GM23338 (cell line): Measurements from ENCODE around the gene CEBPB. TPM values are rescaled to one million over a fixed set of nuclear protein-coding genes. Genes with fewer than 3 reads are reported as not detected.

Source experiments
- ATAC-seq: fragments of 200-7000 bp; cut with Tn5 transposase; 3 replicates; pipeline ENCODE4 v1.9.1; 2020
- DNase-seq: peaks from one replicate; pipeline ENCODE4 v3.0.0-alpha.2; 2015; ENCODE audit warnings: low spot score
- H2AFZ ChIP-seq: fragments of 200-600 bp; sonication (generic); 2 replicates; pipeline ENCODE4 v1.8.0; 2016; ENCODE audit warnings: antibody characterized with exemption, mild to moderate bottlenecking, moderate library complexity
- H3F3A ChIP-seq: fragments of 200-600 bp; sonication (generic); replicated peaks from 2 replicates; pipeline ENCODE4 v1.8.0; 2017; ENCODE audit warnings: antibody characterized with exemption, mixed run types, low read depth
- H3K27ac ChIP-seq: fragments of 200-600 bp; sonication (generic); 2 replicates; pipeline ENCODE4 v1.6.1; 2016; ENCODE audit warnings: low read depth
- H3K27me3 ChIP-seq: fragments of 200-600 bp; sonication (generic); 2 replicates; pipeline ENCODE4 v1.8.0; 2016; ENCODE audit warnings: mild to moderate bottlenecking, mixed run types, moderate library complexity; ENCODE audit not compliant: insufficient read depth
- H3K36me3 ChIP-seq: fragments of 200-600 bp; sonication (generic); 2 replicates; pipeline ENCODE4 v1.8.0; 2016; ENCODE audit warnings: mild to moderate bottlenecking; ENCODE audit not compliant: insufficient read depth
- H3K4me1 ChIP-seq: fragments of 200-600 bp; sonication (generic); 2 replicates; pipeline ENCODE4 v1.8.0; 2016; ENCODE audit warnings: mild to moderate bottlenecking, moderate library complexity; ENCODE audit not compliant: insufficient read depth
- H3K4me2 ChIP-seq: fragments of 200-600 bp; sonication (generic); 2 replicates; pipeline ENCODE4 v1.7.1; 2017; ENCODE audit warnings: mixed run types
- H3K4me3 ChIP-seq: fragments of 200-600 bp; sonication (generic); 2 replicates; pipeline ENCODE4 v1.6.1; 2016; ENCODE audit warnings: mixed run types
- H3K79me2 ChIP-seq: fragments of 200-600 bp; sonication (generic); replicated peaks from 2 replicates; pipeline ENCODE4 v1.8.0; 2017; ENCODE audit warnings: mild to moderate bottlenecking; ENCODE audit not compliant: insufficient read depth
- H3K9me2 ChIP-seq: fragments of 200-600 bp; sonication (generic); 2 replicates; pipeline ENCODE4 v1.8.0; 2017; ENCODE audit not compliant: insufficient read depth
- H4K20me1 ChIP-seq: fragments of 200-600 bp; sonication (generic); replicated peaks from 2 replicates; pipeline ENCODE4 v1.8.0; 2017; ENCODE audit warnings: mild to moderate bottlenecking; ENCODE audit not compliant: insufficient read depth
- H3K27ac Mint-ChIP-seq: 2 replicates; pipeline ENCODE4 v1.8.0; 2020; ENCODE audit warnings: inconsistent platforms, mild to moderate bottlenecking, moderate library complexity, mixed read lengths
- H3K27me3 Mint-ChIP-seq: 3 replicates; pipeline ENCODE4 v1.8.0; 2022; ENCODE audit warnings: low read depth, mild to moderate bottlenecking, moderate library complexity, mixed read lengths, inconsistent platforms; ENCODE audit not compliant: insufficient read depth, poor library complexity
- H3K36me3 Mint-ChIP-seq: 3 replicates; pipeline ENCODE4 v1.8.0; 2021; ENCODE audit warnings: low read depth, mild to moderate bottlenecking, inconsistent platforms, moderate library complexity, mixed read lengths
- H3K4me1 Mint-ChIP-seq: 3 replicates; pipeline ENCODE4 v1.8.0; 2020; ENCODE audit warnings: mild to moderate bottlenecking, inconsistent platforms, mixed read lengths
- H3K4me3 Mint-ChIP-seq: 3 replicates; pipeline ENCODE4 v1.8.0; 2021; ENCODE audit warnings: moderate library complexity, mild to moderate bottlenecking, inconsistent platforms, mixed read lengths
- H3K9me3 Mint-ChIP-seq: 3 replicates; pipeline ENCODE4 v1.8.0; 2020; ENCODE audit warnings: moderate library complexity, mild to moderate bottlenecking, inconsistent platforms, mixed read lengths
- POLR2AphosphoS5 ChIP-seq: IDR thresholded peaks from 2 replicates; pipeline ENCODE4 v1.6.1; 2016; ENCODE audit warnings: antibody characterized with exemption, low read depth
- REST ChIP-seq: IDR thresholded peaks from one replicate; pipeline ENCODE4 v1.6.1; 2018; ENCODE audit warnings: antibody characterized with exemption; ENCODE audit not compliant: unreplicated experiment
- ZNF114 ChIP-seq: fragments of 250-450 bp; sonication (Bioruptor Pico); IDR thresholded peaks from 2 replicates; pipeline ENCODE4 v1.5.0; 2020; ENCODE audit warnings: mild to moderate bottlenecking, moderate library complexity
- polyA plus RNA-seq: library from polyadenylated mRNA; unstranded; fragments of >200 nt; fragmentation: Nextera tagmentation; extraction: Ambion mirVana; gene quantifications from 2 replicates; pipeline ENCODE4 v1.2.1, GENCODE V29; 2016
- total RNA-seq: library from RNA; depleted of rRNA; stranded (reverse); fragments of >200 nt; shearing (Covaris generic); gene quantifications from 2 replicates; pipeline ENCODE4 v1.2.3, GENCODE V29; 2014
- TF ChIP-seq, protein P1 (sequence below): IDR thresholded peaks from 2 replicates; pipeline ENCODE4 v1.6.1; 2016; ENCODE audit warnings: antibody characterized with exemption
- TF ChIP-seq, protein P2 (sequence below): fragments of 250-450 bp; sonication (Bioruptor Pico); IDR thresholded peaks from 2 replicates; pipeline ENCODE4 v1.5.0; 2020; ENCODE audit warnings: mild to moderate bottlenecking, moderate library complexity

The CEBPB gene
- total and polyA plus RNA-seq, 2 experiments from 2014 or later: 20.6 to 25.4 TPM

- H3K4me3 ChIP-seq: no peak overlapping the region
- TF ChIP-seq, protein P1, sequence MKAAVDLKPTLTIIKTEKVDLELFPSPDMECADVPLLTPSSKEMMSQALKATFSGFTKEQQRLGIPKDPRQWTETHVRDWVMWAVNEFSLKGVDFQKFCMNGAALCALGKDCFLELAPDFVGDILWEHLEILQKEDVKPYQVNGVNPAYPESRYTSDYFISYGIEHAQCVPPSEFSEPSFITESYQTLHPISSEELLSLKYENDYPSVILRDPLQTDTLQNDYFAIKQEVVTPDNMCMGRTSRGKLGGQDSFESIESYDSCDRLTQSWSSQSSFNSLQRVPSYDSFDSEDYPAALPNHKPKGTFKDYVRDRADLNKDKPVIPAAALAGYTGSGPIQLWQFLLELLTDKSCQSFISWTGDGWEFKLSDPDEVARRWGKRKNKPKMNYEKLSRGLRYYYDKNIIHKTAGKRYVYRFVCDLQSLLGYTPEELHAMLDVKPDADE: no peak
- TF ChIP-seq, protein P2, sequence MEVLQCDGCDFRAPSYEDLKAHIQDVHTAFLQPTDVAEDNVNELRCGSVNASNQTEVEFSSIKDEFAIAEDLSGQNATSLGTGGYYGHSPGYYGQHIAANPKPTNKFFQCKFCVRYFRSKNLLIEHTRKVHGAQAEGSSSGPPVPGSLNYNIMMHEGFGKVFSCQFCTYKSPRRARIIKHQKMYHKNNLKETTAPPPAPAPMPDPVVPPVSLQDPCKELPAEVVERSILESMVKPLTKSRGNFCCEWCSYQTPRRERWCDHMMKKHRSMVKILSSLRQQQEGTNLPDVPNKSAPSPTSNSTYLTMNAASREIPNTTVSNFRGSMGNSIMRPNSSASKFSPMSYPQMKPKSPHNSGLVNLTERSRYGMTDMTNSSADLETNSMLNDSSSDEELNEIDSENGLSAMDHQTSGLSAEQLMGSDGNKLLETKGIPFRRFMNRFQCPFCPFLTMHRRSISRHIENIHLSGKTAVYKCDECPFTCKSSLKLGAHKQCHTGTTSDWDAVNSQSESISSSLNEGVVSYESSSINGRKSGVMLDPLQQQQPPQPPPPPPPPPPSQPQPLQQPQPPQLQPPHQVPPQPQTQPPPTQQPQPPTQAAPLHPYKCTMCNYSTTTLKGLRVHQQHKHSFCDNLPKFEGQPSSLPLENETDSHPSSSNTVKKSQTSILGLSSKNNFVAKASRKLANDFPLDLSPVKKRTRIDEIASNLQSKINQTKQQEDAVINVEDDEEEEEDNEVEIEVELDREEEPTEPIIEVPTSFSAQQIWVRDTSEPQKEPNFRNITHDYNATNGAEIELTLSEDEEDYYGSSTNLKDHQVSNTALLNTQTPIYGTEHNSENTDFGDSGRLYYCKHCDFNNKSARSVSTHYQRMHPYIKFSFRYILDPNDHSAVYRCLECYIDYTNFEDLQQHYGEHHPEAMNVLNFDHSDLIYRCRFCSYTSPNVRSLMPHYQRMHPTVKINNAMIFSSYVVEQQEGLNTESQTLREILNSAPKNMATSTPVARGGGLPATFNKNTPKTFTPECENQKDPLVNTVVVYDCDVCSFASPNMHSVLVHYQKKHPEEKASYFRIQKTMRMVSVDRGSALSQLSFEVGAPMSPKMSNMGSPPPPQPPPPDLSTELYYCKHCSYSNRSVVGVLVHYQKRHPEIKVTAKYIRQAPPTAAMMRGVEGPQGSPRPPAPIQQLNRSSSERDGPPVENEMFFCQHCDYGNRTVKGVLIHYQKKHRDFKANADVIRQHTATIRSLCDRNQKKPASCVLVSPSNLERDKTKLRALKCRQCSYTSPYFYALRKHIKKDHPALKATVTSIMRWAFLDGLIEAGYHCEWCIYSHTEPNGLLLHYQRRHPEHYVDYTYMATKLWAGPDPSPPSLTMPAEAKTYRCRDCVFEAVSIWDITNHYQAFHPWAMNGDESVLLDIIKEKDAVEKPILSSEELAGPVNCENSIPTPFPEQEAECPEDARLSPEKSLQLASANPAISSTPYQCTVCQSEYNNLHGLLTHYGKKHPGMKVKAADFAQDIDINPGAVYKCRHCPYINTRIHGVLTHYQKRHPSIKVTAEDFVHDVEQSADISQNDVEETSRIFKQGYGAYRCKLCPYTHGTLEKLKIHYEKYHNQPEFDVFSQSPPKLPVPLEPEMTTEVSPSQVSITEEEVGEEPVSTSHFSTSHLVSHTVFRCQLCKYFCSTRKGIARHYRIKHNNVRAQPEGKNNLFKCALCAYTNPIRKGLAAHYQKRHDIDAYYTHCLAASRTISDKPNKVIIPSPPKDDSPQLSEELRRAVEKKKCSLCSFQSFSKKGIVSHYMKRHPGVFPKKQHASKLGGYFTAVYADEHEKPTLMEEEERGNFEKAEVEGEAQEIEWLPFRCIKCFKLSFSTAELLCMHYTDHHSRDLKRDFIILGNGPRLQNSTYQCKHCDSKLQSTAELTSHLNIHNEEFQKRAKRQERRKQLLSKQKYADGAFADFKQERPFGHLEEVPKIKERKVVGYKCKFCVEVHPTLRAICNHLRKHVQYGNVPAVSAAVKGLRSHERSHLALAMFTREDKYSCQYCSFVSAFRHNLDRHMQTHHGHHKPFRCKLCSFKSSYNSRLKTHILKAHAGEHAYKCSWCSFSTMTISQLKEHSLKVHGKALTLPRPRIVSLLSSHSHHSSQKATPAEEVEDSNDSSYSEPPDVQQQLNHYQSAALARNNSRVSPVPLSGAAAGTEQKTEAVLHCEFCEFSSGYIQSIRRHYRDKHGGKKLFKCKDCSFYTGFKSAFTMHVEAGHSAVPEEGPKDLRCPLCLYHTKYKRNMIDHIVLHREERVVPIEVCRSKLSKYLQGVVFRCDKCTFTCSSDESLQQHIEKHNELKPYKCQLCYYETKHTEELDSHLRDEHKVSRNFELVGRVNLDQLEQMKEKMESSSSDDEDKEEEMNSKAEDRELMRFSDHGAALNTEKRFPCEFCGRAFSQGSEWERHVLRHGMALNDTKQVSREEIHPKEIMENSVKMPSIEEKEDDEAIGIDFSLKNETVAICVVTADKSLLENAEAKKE (CRISPR knock-in tag): no peak
- TF ChIP-seq POLR2AphosphoS5 (no peak), ZNF114 (CRISPR knock-in tag) (no peak)
- no peaks in the 10 kb centered on the region for H3K79me2 ChIP-seq
- Mint-ChIP-seq H3K9me3 (no peaks in the 10 kb centered on the region), H3K36me3 (no peaks in the 10 kb centered on the region), H3K4me1 (peaks cover 3% of the 10 kb centered on the region; the same call in 1 of the 3 replicates), H3K27me3 (peaks cover 7% of the 10 kb centered on the region), H3K4me3 (no peak overlapping the region), H3K27ac (no peak overlapping the region)
- DNase-seq (no peak), ATAC-seq (no peak)
- no peaks in the 10 kb centered on the region for H3K36me3 ChIP-seq
- H3K9me2 ChIP-seq: no peaks in the 10 kb centered on the region
- no peaks in the 10 kb centered on the region for H4K20me1 ChIP-seq
- no peaks in the 10 kb centered on the region for H3K27me3 ChIP-seq
- H3K4me1 ChIP-seq: no peaks in the 10 kb centered on the region
- no peak overlapping the region for H2AFZ ChIP-seq
- no peaks in the 10 kb centered on the region for H3F3A ChIP-seq
- no peak overlapping the region for H3K27ac ChIP-seq
- no peak overlapping the region for H3K4me2 ChIP-seq
Measured at GRCh38 chr20:50234288-50234687, 43.7 kb downstream of the CEBPB start.

GRCh38 chr20:50237349-50237748 is 46.7 kb downstream of the CEBPB start:
- H3K4me3 Mint-ChIP-seq: no peak overlapping the region
- Histone ChIP-seq H4K20me1 (no peaks in the 10 kb centered on the region), H3K4me2 (no peak overlapping the region), H3K79me2 (no peaks in the 10 kb centered on the region), H3K27ac (no peak overlapping the region), H2AFZ (no peak overlapping the region), H3K4me3 (no peak overlapping the region), H3K27me3 (no peaks in the 10 kb centered on the region), H3K4me1 (no peaks in the 10 kb centered on the region), H3F3A (no peaks in the 10 kb centered on the region), H3K9me2 (no peaks in the 10 kb centered on the region), H3K36me3 (no peaks in the 10 kb centered on the region)
- no peak overlapping the region for H3K27ac Mint-ChIP-seq
- DNase-seq (no peak), ATAC-seq (no peak)
- H3K4me1 Mint-ChIP-seq: peaks cover 3% of the 10 kb centered on the region; the same call in 1 of the 3 replicates
- H3K9me3 Mint-ChIP-seq: no peaks in the 10 kb centered on the region
- H3K27me3 Mint-ChIP-seq: peaks cover 4% of the 10 kb centered on the region
- H3K36me3 Mint-ChIP-seq: no peaks in the 10 kb centered on the region
- no peak for TF ChIP-seq REST
- no peak for TF ChIP-seq ZNF114 (CRISPR knock-in tag)
